GM21360 (cell line): ENCODE results near the gene MMP15.

Source experiments
- ATAC-seq: cut with Tn5 transposase; IDR thresholded peaks from one replicate; pipeline ENCODE4 v1.9.1; 2021; ENCODE audit warnings: mild to moderate bottlenecking, moderate library complexity; ENCODE audit not compliant: unreplicated experiment

MMP15 gene

GRCh38 chr16:58034128-58034685 is 8.7 kb downstream of the MMP15 start:
- no peak for ATAC-seq

GRCh38 chr16:58034774-58035173 is 9.2 kb downstream of the MMP15 start:
- ATAC-seq: no peak

- no peak for ATAC-seq
Observed at GRCh38 chr16:58035356-58036170, 10.0 kb downstream of the MMP15 start.

GRCh38 chr16:58036943-58037342 is 11.4 kb downstream of the MMP15 start:
- ATAC-seq: no peak

- ATAC-seq: no peak
Observed at GRCh38 chr16:58037365-58038057, 12.0 kb downstream of the MMP15 start.

GRCh38 chr16:58038219-58038641 is 12.7 kb downstream of the MMP15 start:
- ATAC-seq: no peak

GRCh38 chr16:58039829-58040495 is 14.4 kb downstream of the MMP15 start:
- no peak for ATAC-seq

- no peak for ATAC-seq
Observed at GRCh38 chr16:58040496-58040846, 14.9 kb downstream of the MMP15 start.

GRCh38 chr16:58040945-58041627 is 15.5 kb downstream of the MMP15 start:
- no peak for ATAC-seq

GRCh38 chr16:58041628-58041955 is 16.0 kb downstream of the MMP15 start:
- ATAC-seq: no peak

- ATAC-seq: no peak
Observed at GRCh38 chr16:58042001-58042885, 16.7 kb downstream of the MMP15 start.

- ATAC-seq: no peak
Observed at GRCh38 chr16:58042886-58043515, 17.4 kb downstream of the MMP15 start.

- ATAC-seq: no peak
Observed at GRCh38 chr16:58043571-58044155, 18.1 kb downstream of the MMP15 start.

GRCh38 chr16:58044266-58045019 is 18.9 kb downstream of the MMP15 start:
- no peak for ATAC-seq

- ATAC-seq: no peak
Observed at GRCh38 chr16:58045096-58045495, 19.5 kb downstream of the MMP15 start.

GRCh38 chr16:58046054-58046881 is 20.7 kb downstream of the MMP15 start:
- ATAC-seq: no peak

- no peak for ATAC-seq
Observed at GRCh38 chr16:58046936-58047335, 21.4 kb downstream of the MMP15 start.
